AG04450 (cell line): ENCODE measurements around the gene CCR4. TPM values are rescaled to one million over a fixed set of nuclear protein-coding genes. Genes with fewer than 3 reads are reported as not detected.

ENCODE experiments used
- CTCF ChIA-PET: fragments of 300-600, 350-600 bp; formaldehyde crosslinking; extraction: SDS; loops from one replicate; lab custom pipeline; 2022; ENCODE audit warnings: antibody characterized with exemption, inconsistent platforms; lab: Charles Lee
- POLR2A ChIA-PET: fragments of 350-600 bp; formaldehyde crosslinking; extraction: SDS; loops from one replicate; lab custom pipeline; 2021; ENCODE audit warnings: antibody characterized with exemption, inconsistent platforms; lab: Yijun Ruan, JAX
- DNase-seq: peaks from one replicate; pipeline ENCODE4 v3.0.0-alpha.2; 2011; ENCODE audit warnings: low read depth, low spot score
- H3K27ac ChIP-seq: one replicate; pipeline ENCODE4 v1.5.1; 2012; ENCODE audit warnings: low read depth, low read length, control low read depth
- H3K27me3 ChIP-seq: one replicate; pipeline ENCODE4 v1.6.0; 2012; ENCODE audit warnings: low read length; ENCODE audit not compliant: control insufficient read depth, insufficient read depth
- H3K4me3 ChIP-seq: 2 replicates; pipeline ENCODE4 v1.5.1; 2011; ENCODE audit warnings: mild to moderate bottlenecking, low read depth, low read length, control low read depth
- H3K9me3 ChIP-seq: 2 replicates; pipeline ENCODE4 v1.5.1; 2012; ENCODE audit warnings: low read length; ENCODE audit not compliant: control insufficient read depth, insufficient read depth
- polyA plus RNA-seq: library from polyadenylated mRNA; depleted of rRNA; stranded (reverse); fragments of >200 nt; gene quantifications from 2 replicates; pipeline ENCODE4 v1.2.3, GENCODE V29; 2011
- TF ChIP-seq, protein P1 (sequence below): IDR thresholded peaks from 2 replicates; pipeline ENCODE4 v1.5.1; 2011; ENCODE audit warnings: low read depth, low read length, control low read depth, inconsistent platforms

Gene CCR4
- polyA plus RNA-seq, 1 experiment, result not detected

DNA sequence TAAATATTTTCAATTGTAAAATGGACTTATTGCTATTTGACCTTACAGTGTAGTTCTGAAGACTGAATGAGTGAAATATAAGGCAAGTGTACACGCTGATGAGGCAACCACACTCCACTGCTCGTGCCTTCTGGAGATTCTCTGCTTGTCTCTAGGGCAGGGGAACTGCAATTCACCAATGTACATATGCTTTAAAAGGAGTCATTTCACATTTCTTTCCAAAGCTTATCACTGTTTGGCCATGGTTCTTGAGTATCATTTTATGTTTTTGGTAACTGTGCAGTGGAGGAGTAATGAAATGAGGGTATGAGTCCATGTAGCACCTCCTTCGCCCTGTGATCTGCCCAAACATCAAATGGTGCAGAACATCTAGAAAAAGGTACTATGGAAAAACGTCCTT is 43.7 kb downstream of the CCR4 start:
- no peak overlapping the region for H3K27ac ChIP-seq
- no peaks in the 10 kb centered on the region for H3K9me3 ChIP-seq
- TF ChIP-seq, protein P1, sequence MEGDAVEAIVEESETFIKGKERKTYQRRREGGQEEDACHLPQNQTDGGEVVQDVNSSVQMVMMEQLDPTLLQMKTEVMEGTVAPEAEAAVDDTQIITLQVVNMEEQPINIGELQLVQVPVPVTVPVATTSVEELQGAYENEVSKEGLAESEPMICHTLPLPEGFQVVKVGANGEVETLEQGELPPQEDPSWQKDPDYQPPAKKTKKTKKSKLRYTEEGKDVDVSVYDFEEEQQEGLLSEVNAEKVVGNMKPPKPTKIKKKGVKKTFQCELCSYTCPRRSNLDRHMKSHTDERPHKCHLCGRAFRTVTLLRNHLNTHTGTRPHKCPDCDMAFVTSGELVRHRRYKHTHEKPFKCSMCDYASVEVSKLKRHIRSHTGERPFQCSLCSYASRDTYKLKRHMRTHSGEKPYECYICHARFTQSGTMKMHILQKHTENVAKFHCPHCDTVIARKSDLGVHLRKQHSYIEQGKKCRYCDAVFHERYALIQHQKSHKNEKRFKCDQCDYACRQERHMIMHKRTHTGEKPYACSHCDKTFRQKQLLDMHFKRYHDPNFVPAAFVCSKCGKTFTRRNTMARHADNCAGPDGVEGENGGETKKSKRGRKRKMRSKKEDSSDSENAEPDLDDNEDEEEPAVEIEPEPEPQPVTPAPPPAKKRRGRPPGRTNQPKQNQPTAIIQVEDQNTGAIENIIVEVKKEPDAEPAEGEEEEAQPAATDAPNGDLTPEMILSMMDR, result no peak
- CTCF ChIA-PET, result no interaction called here
- no peak overlapping the region for H3K4me3 ChIP-seq
- no peak for DNase-seq
- POLR2A ChIA-PET, result no interaction called here
- H3K27me3 ChIP-seq, result no peaks in the 10 kb centered on the region

DNA sequence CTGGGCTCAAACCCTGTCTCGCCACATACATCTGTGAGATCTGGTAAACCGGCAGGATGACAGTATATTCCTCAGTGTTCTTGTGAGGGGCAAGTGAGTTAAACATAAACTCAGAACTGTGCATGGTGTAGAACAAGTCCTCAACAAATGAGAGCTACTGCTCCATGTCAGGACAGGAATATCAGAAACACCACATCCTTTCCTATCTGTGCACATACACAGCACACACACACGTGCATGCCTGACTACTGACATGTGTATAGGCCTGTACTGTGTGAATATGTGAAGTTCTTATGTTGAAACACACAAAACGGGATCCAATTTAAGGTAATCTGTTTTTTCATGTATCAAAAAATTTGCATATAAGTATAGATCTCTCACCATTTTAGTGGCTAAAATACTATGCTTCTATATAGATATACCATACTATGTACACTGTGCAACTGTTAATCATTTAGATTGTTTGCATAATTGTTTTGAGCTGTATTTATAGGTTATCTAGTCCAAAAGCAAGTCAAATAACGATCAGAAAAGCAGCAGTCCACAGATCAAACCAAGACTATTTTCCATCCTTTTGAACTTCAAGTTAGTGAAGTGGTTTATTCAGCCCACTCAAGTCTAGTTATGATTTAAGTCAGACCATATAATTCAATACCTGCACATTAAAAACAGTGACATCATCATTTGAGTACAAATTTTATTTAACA is 44.8 kb downstream of the CCR4 start:
- Histone ChIP-seq H3K9me3 (no peaks in the 10 kb centered on the region), H3K4me3 (no peak overlapping the region), H3K27ac (no peak overlapping the region), H3K27me3 (no peaks in the 10 kb centered on the region)
- POLR2A ChIA-PET, result no interaction called here
- TF ChIP-seq, protein P1, result no peak
- CTCF ChIA-PET, result no interaction called here
- DNase-seq, result no peak

DNA sequence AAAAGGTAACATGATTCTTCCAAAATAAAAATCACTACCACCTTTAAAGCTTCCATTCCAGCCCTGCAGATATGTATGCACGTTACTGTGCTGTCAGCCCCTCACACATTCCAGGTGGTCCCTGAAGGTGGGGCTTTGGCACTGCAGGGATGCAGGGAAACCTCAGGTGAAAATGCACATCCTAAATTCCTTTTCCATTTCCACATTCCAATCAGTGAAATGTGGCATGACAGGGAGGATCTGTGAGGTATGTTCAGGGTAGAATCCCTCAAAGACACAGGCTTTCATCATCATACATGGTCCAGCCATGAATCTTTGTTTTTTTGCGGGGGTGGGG is 45.3 kb downstream of the CCR4 start:
- Histone ChIP-seq H3K27ac (no peak overlapping the region), H3K9me3 (no peaks in the 10 kb centered on the region), H3K27me3 (no peaks in the 10 kb centered on the region), H3K4me3 (no peak overlapping the region)
- no peak for DNase-seq
- TF ChIP-seq, protein P1, result no peak
- CTCF ChIA-PET, result no interaction called here
- POLR2A ChIA-PET, result no interaction called here

DNA sequence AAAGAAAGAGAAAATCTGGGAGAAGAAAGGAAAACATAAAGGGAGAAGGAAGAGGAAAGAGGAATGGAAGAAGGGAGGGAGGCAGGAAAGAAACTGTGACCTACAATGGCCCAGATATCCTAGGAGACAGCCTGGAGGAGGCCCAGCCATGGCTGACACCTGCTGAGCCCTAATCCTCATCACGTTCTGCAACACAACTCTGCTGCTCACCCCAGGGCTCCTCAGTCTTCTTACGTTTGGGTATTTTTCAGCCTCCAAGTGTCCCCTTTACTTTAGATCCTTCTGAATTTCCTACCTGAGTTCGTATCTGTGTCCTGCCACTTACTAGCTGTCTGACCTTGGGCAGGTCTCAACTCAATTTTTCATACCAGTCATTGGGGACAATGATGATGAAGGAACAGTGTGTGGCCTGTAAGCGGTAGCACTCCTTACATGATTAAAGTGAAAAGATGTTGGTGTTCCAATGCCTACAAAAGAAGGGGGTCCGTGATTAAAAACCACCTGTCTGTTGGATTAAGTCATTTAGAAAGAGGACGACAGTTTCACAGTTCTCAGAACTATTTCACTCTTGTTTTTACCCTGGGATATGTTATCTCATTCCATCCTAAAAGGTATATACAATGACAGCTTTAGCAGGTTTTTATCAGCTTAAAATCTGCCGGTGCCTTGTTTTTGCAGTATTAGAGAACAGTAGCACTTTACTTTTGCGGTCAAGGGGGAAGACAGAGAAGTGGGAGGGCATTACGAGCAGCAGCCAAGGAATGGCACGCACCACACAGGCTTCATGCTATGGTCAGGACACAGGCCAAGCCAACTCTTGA is 47.4 kb downstream of the CCR4 start:
- Histone ChIP-seq H3K4me3 (no peak overlapping the region), H3K27ac (no peak overlapping the region), H3K9me3 (no peaks in the 10 kb centered on the region), H3K27me3 (no peaks in the 10 kb centered on the region)
- CTCF ChIA-PET, result no interaction called here
- TF ChIP-seq, protein P1, result no peak
- no peak for DNase-seq
- POLR2A ChIA-PET, result no interaction called here
